HEK293 (cell line): Measurements from ENCODE around the gene AGAP1.

Experiments used
- CTCF ChIP-seq: fragments of 450-650 bp; formaldehyde crosslinking; IDR thresholded peaks from 2 replicates; pipeline ENCODE4 v1.5.1; 2016; ENCODE audit warnings: missing biosample characterization, missing genetic modification characterization
- MYNN ChIP-seq: fragments of 450-650 bp; formaldehyde crosslinking; IDR thresholded peaks from 2 replicates; pipeline ENCODE4 v1.5.1; 2016; ENCODE audit warnings: missing biosample characterization, missing genetic modification characterization, borderline replicate concordance
- PATZ1 ChIP-seq: fragments of 450-650 bp; formaldehyde crosslinking; IDR thresholded peaks from 2 replicates; pipeline ENCODE4 v1.5.1; 2016; ENCODE audit warnings: missing biosample characterization, missing genetic modification characterization
- REPIN1 ChIP-seq: fragments of 450-650 bp; formaldehyde crosslinking; IDR thresholded peaks from 2 replicates; pipeline ENCODE4 v1.5.1; 2017; ENCODE audit warnings: missing biosample characterization, missing genetic modification characterization, low read depth
- SALL2 ChIP-seq: fragments of 450-650 bp; formaldehyde crosslinking; IDR thresholded peaks from 2 replicates; pipeline ENCODE4 v1.5.0; 2017; ENCODE audit warnings: missing biosample characterization, mild to moderate bottlenecking, missing genetic modification characterization, borderline replicate concordance
- YY1 ChIP-seq: fragments of 450-650 bp; formaldehyde crosslinking; IDR thresholded peaks from 2 replicates; pipeline ENCODE4 v1.5.1; 2018; ENCODE audit warnings: missing biosample characterization, missing genetic modification characterization
- ZBTB11 ChIP-seq: fragments of 450-650 bp; formaldehyde crosslinking; conservative IDR thresholded peaks from 2 replicates; pipeline ENCODE4 v1.5.1; 2016; ENCODE audit warnings: low read depth, missing biosample characterization, missing genetic modification characterization
- ZNF121 ChIP-seq: fragments of 450-650 bp; formaldehyde crosslinking; IDR thresholded peaks from 2 replicates; pipeline ENCODE4 v1.5.1; 2016; ENCODE audit warnings: missing biosample characterization, missing genetic modification characterization
- ZNF501 ChIP-seq: fragments of 450-650 bp; formaldehyde crosslinking; IDR thresholded peaks from 2 replicates; pipeline ENCODE4 v1.5.1; 2016; ENCODE audit warnings: missing biosample characterization, missing genetic modification characterization
- ZSCAN23 ChIP-seq: fragments of 450-650 bp; formaldehyde crosslinking; IDR thresholded peaks from 2 replicates; pipeline ENCODE4 v1.5.1; 2016; ENCODE audit warnings: missing biosample characterization, missing genetic modification characterization
- ZSCAN5A ChIP-seq: fragments of 450-650 bp; formaldehyde crosslinking; IDR thresholded peaks from 2 replicates; pipeline ENCODE4 v1.5.1; 2016; ENCODE audit warnings: missing biosample characterization, missing genetic modification characterization

- TF ChIP-seq CTCF (tag by site-specific recombination) (no peak), ZNF121 (tag by site-specific recombination) (no peak), ZNF501 (tag by site-specific recombination) (no peak), ZSCAN23 (tag by site-specific recombination) (no peak), REPIN1 (tag by site-specific recombination) (no peak), SALL2 (tag by site-specific recombination) (no peak), MYNN (tag by site-specific recombination) (no peak), PATZ1 (no peak), YY1 (tag by site-specific recombination) (no peak), ZBTB11 (tag by site-specific recombination) (no peak), ZSCAN5A (tag by site-specific recombination) (no peak)
Measured at GRCh38 chr2:236045251-236046235, 551.7 kb downstream of the AGAP1 start.
